Mucosa of descending colon (tissue), 3 donors: ENCODE measurements around the gene KCNMB3. TPM values are rescaled to one million over a fixed set of nuclear protein-coding genes. Genes with fewer than 3 reads are reported as not detected.
A peak's percentile ranks its signal among the peaks of the same experiment; 100 is the strongest.
"Not testable (repeated sequence)": the region's sequence is repeated elsewhere in the genome, so short reads cannot be mapped to it uniquely, and the experiment has no call there.

Experiments used
- ATAC-seq: fragments of 200-7000 bp; cut with Tn5 transposase; one replicate; pipeline ENCODE4 v1.9.1; 2020; ENCODE audit warnings: mild to moderate bottlenecking, moderate library complexity
- DNase-seq, 3 donors: peaks; one replicate each; pipeline ENCODE4 v3.0.0-alpha.2; 2020
- H3K36me3 ChIP-seq: fragments of 200-600 bp; one replicate; pipeline ENCODE4 v1.8.0; 2021; ENCODE audit warnings: low read depth, mild to moderate bottlenecking
- H3K4me1 ChIP-seq: fragments of 200-600 bp; one replicate; pipeline ENCODE4 v1.8.0; 2021; ENCODE audit warnings: low read depth, mild to moderate bottlenecking
- H3K4me3 ChIP-seq: fragments of 200-600 bp; one replicate; pipeline ENCODE4 v1.8.0; 2021; ENCODE audit warnings: mild to moderate bottlenecking
- H3K9me3 ChIP-seq: fragments of 200-600 bp; one replicate; pipeline ENCODE4 v1.8.0; 2021; ENCODE audit warnings: mild to moderate bottlenecking
- CTCF ChIP-seq: fragments of 200-600 bp; IDR thresholded peaks from one replicate; pipeline ENCODE4 v1.8.0; 2022; ENCODE audit warnings: antibody characterized with exemption, mild to moderate bottlenecking
- intact Hi-C, 2 donors: fragments of 100-400 bp; cut with DNase I in 1 of 2; cut with micrococcal nuclease in 1 of 2; formaldehyde crosslinking; loops; one replicate each; pipeline versions ENCODE4 v1.11.0 to v1.11.1; 2022; cut with DNase I, micrococcal nuclease
- total RNA-seq, 3 donors: library from RNA; stranded (reverse); fragmentation: NEBNext Ultra II Directional in 2 of 3; extraction: Animal tissue kit (Norgen Biotek cat#: 25700) in 2 of 3; gene quantifications; one replicate each; pipeline versions ENCODE4 v1.2.1 to v1.2.4, GENCODE V29; 2021 to 2023
- donor health status: DM: no; HTN: no; CAD: no; lungs with moderate emphysema.
- donor health status: DM: no; HTN: no; CAD: no.
- donor health status: DM: no; HTN: yes; CAD: no.

KCNMB3 gene
- total RNA-seq, 3 donors from 2014 or later, result 2.1 to 2.7 (median 2.4) TPM

GRCh38 chr3:179264449-179264848 is 13.5 kb upstream of the KCNMB3 start:
- intact Hi-C loops, result no loop called here
- peaks cover 3% of the 10 kb centered on the region for H3K4me1 ChIP-seq
- H3K36me3 ChIP-seq, result no peaks in the 10 kb centered on the region
- DNase-seq, result no peak
- H3K4me3 ChIP-seq, result no peak overlapping the region
- no peak for ATAC-seq
- TF ChIP-seq CTCF, result no peak
- H3K9me3 ChIP-seq, result peaks cover 10% of the 10 kb centered on the region

- intact Hi-C loops, result no loop called here
- ATAC-seq (no peak), DNase-seq (peak in 1 of 3 donors; percentile 48)
- Histone ChIP-seq H3K36me3 (no peaks in the 10 kb centered on the region), H3K4me3 (no peak overlapping the region), H3K9me3 (peaks cover 17% of the 10 kb centered on the region), H3K4me1 (peaks cover 3% of the 10 kb centered on the region)
- TF ChIP-seq CTCF, result no peak
Measured at GRCh38 chr3:179263134-179263533, 12.2 kb upstream of the KCNMB3 start.

GRCh38 chr3:179260949-179261765 is 10.2 kb upstream of the KCNMB3 start:
- TF ChIP-seq CTCF, result no peak
- H3K4me3 ChIP-seq, result peak overlapping the region; percentile 30
- peaks cover 3% of the 10 kb centered on the region for H3K4me1 ChIP-seq
- intact Hi-C loops, result no loop called here
- peaks cover 17% of the 10 kb centered on the region for H3K9me3 ChIP-seq
- peak; percentile 75 to 87 (median 83) for DNase-seq
- peak; percentile 100 for ATAC-seq
- H3K36me3 ChIP-seq, result no peaks in the 10 kb centered on the region

GRCh38 chr3:179259959-179260756 is 9.2 kb upstream of the KCNMB3 start:
- H3K4me1 ChIP-seq, intact Hi-C loops, DNase-seq, ATAC-seq, H3K36me3 ChIP-seq, H3K4me3 ChIP-seq: not testable (repeated sequence)
- peaks cover 17% of the 10 kb centered on the region for H3K9me3 ChIP-seq

GRCh38 chr3:179258820-179259219 is 7.9 kb upstream of the KCNMB3 start:
- ATAC-seq (no peak), DNase-seq (no peak)
- H3K9me3 ChIP-seq, result peaks cover 17% of the 10 kb centered on the region
- no peak for TF ChIP-seq CTCF
- no peaks in the 10 kb centered on the region for H3K36me3 ChIP-seq
- peaks cover 3% of the 10 kb centered on the region for H3K4me1 ChIP-seq
- H3K4me3 ChIP-seq, result no peak overlapping the region
- intact Hi-C loops, result no loop called here

- H3K4me1 ChIP-seq, intact Hi-C loops, ATAC-seq: not testable (repeated sequence)
Measured at GRCh38 chr3:179257742-179258141, 6.8 kb upstream of the KCNMB3 start.

More at GRCh38 chr3:179257742-179258141, 6.8 kb upstream of the KCNMB3 start:
- peaks cover 17% of the 10 kb centered on the region for H3K9me3 ChIP-seq
- not testable (repeated sequence) for H3K4me3 ChIP-seq, H3K36me3 ChIP-seq, DNase-seq
